ENCODE measurements around the gene MRTFB. TPM values are rescaled to one million over a fixed set of nuclear protein-coding genes. Genes with fewer than 3 reads are reported as not detected.

Gene MRTFB
- total and polyA plus RNA-seq, 2 donors (not counting 3 experiments of a cell fraction or from before 2014, with no cell fraction given), result 19.6 to 49.5 TPM

DNA sequence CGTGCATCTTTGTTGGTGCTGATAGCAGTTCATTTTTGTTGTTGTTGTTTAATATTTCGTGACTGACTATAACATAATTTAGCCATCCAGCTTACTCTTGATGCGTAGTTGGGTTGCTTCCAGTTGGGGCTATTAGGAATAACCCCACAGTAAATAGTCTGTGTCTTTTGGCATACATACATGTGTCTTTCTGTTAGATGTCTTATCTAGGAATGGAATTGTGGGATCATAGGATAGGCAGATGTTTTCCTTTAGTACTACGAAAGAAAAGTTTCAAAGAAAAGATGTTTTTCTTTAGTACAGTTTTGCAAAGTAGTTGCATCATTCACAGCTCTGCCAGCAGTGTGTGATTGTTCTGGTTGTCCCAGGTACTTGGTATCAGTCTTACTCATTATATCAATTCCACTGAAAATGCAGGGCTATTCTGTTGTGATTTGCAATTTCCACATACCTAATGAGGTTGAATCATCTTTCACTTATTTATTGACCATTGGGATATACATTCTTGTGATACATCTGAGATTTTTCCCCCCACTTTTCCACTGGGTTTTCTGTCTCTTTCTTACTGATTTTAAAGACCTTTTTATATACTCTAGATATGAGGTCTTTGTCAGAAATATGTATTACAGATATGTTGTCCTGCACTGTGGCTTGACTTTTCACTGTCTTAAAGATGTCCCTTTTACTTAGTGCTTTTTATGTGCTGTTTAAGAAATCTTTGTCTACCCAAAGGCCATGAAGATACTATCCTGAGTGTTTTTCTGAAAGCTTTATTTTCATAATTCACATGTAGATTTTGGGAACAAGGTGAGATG is 173.3 kb downstream of the MRTFB start:
- CTCF ChIA-PET, result interaction anchor here (1.3 to 3.1 kb wide), 2 partner anchors 28 to 321 kb away, joined by 3 to 12 read pairs; no protein-coding TSS in a partner anchor
- Histone ChIP-seq H3K79me2 (ENCODE audit: control insufficient read depth, insufficient read depth, low read length) (no peaks in the 10 kb centered on the region), H3K27me3 (ENCODE audit: control insufficient read depth in 2 of 2, insufficient read depth in 2 of 2, low read length in 2 of 2) (no peaks in the 10 kb centered on the region), H3K4me2 (ENCODE audit: insufficient read depth, low read length) (no peak overlapping the region), H3K4me3 (replicated peaks in 1 of 3; ENCODE audit: insufficient read depth in 1 of 3, low read depth in 1 of 3, low read length in 3 of 3) (no peak overlapping the region), H3K9ac (replicated peaks; ENCODE audit: extremely low read depth, insufficient read depth, low read length) (no peak overlapping the region), H3K9me3 (replicated peaks; ENCODE audit: control insufficient read depth, insufficient read depth, low read length) (no peaks in the 10 kb centered on the region), H3K4me1 (ENCODE audit: control insufficient read depth, extremely low read depth, insufficient read depth, low read length) (no peaks in the 10 kb centered on the region), H4K20me1 (replicated peaks; ENCODE audit: control insufficient read depth, extremely low read depth, insufficient read depth, low read length) (no peaks in the 10 kb centered on the region), H3K9me1 (replicated peaks; ENCODE audit: control insufficient read depth, extremely low read depth, insufficient read depth, low read length) (no peaks in the 10 kb centered on the region), H3K36me3 (ENCODE audit: control insufficient read depth in 2 of 2, extremely low read depth in 1 of 2, insufficient read depth in 2 of 2, low read length in 2 of 2) (peaks cover 27 to 28% of the 10 kb centered on the region in 2 experiments), H3K27ac (ENCODE audit: insufficient read depth, low read depth, low read length) (no peak overlapping the region), H2AFZ (ENCODE audit: low read depth, low read length) (no peak overlapping the region)
- intact Hi-C loops (cut with micrococcal nuclease) (no loop called here), dilution Hi-C loops (cut with MboI; ENCODE audit: extremely low pct_ligation_motif_present, low sequenced_read_pairs) (loop anchor here (25.0 kb wide), 1 partner anchor 307 kb away; no protein-coding TSS in a partner anchor)
- TF ChIP-seq, protein P1, sequence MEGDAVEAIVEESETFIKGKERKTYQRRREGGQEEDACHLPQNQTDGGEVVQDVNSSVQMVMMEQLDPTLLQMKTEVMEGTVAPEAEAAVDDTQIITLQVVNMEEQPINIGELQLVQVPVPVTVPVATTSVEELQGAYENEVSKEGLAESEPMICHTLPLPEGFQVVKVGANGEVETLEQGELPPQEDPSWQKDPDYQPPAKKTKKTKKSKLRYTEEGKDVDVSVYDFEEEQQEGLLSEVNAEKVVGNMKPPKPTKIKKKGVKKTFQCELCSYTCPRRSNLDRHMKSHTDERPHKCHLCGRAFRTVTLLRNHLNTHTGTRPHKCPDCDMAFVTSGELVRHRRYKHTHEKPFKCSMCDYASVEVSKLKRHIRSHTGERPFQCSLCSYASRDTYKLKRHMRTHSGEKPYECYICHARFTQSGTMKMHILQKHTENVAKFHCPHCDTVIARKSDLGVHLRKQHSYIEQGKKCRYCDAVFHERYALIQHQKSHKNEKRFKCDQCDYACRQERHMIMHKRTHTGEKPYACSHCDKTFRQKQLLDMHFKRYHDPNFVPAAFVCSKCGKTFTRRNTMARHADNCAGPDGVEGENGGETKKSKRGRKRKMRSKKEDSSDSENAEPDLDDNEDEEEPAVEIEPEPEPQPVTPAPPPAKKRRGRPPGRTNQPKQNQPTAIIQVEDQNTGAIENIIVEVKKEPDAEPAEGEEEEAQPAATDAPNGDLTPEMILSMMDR (IDR thresholded peaks at IDR 0.05; ENCODE audit: extremely low read depth in 1 of 2, insufficient read depth in 1 of 2, low read depth in 1 of 2, low read length in 2 of 2), result no peak
- TF ChIP-seq EZH2 (IDR thresholded peaks at IDR 0.05; ENCODE audit: borderline replicate concordance, low read depth, low read length, severe bottlenecking), result no peak
- TF ChIP-seq JUN (IDR thresholded peaks at IDR 0.05; ENCODE audit: borderline replicate concordance, insufficient read depth, insufficient read length, low read depth), result no peak
- TF ChIP-seq MYC (IDR thresholded peaks at IDR 0.05; ENCODE audit: low read depth, low read length), result no peak
- TF ChIP-seq POLR2A (IDR thresholded peaks at IDR 0.05; ENCODE audit: low read depth, low read length), result no peak
- no peak for TF ChIP-seq FOS (IDR thresholded peaks at IDR 0.05; ENCODE audit: borderline replicate concordance, insufficient read depth, low read length)
- TF ChIP-seq GATA2 (IDR thresholded peaks at IDR 0.05; ENCODE audit: insufficient read depth, insufficient read length, low read depth, low read length), result no peak
- no peak for TF ChIP-seq POLR2AphosphoS5 (IDR thresholded peaks at IDR 0.05; ENCODE audit: insufficient read depth, low read depth, low read length)
- TF ChIP-seq, protein P2, sequence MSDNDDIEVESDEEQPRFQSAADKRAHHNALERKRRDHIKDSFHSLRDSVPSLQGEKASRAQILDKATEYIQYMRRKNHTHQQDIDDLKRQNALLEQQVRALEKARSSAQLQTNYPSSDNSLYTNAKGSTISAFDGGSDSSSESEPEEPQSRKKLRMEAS (IDR thresholded peaks at IDR 0.05; ENCODE audit: insufficient read depth, insufficient read length), result no peak
- POLR2A ChIA-PET, result no interaction called here
- BruUV-seq (replicated peaks), result no TSS peak
- no peak for DNase-seq (ENCODE audit: low read depth, low spot score)
- FAIRE-seq, result no peak

Data from endothelial cell of umbilical vein (primary cell).